ENCODE data around the gene CYB561A3. TPM values are rescaled to one million over a fixed set of nuclear protein-coding genes. Genes with fewer than 3 reads are reported as not detected.
A peak's percentile ranks its signal among the peaks of the same experiment; 100 is the strongest.

Gene CYB561A3
- total and polyA plus RNA-seq, 2 of the 13 experiments (the other 11 are each of a cell fraction or from before 2014, with no cell fraction given) = 11.4 to 14.9 TPM

- TF ChIP-seq HES4 (CRISPR knock-in tag; IDR thresholded peaks at IDR 0.05; ENCODE audit: borderline replicate concordance) = peak; percentile 78
- no peak for TF ChIP-seq HOXA7 (CRISPR knock-in tag; IDR thresholded peaks at IDR 0.05)
- no peak; the same call in 1 of the 2 replicates for TF ChIP-seq ZNF235 (CRISPR knock-in tag; IDR thresholded peaks at IDR 0.05; ENCODE audit: borderline replicate concordance)
- TF ChIP-seq ZNF292 (CRISPR knock-in tag; IDR thresholded peaks at IDR 0.05; ENCODE audit: borderline replicate concordance, low read depth) = no peak
- 0 out of 2 replicates have a peak, but pooled peaks have one; percentile 28 for TF ChIP-seq HIVEP1 (CRISPR knock-in tag; IDR thresholded peaks at IDR 0.05)
- no peak for TF ChIP-seq MTA1 (CRISPR knock-in tag; IDR thresholded peaks at IDR 0.05; ENCODE audit: borderline replicate concordance)
- TF ChIP-seq SOX13 (IDR thresholded peaks at IDR 0.05) = no peak
- TF ChIP-seq SOX13 (CRISPR knock-in tag; conservative IDR thresholded peaks at IDR 0.05 in 1 of 2, IDR thresholded peaks at IDR 0.05 in 1 of 2) = peak in 1 of 2 experiments; percentile 56; a peak in 1 of 4 replicates
- TF ChIP-seq ZBED4 (CRISPR knock-in tag; IDR thresholded peaks at IDR 0.05; ENCODE audit: borderline replicate concordance) = peak; percentile 40; the same call in 1 of the 2 replicates
- TF ChIP-seq AHDC1 (CRISPR knock-in tag; IDR thresholded peaks at IDR 0.05; ENCODE audit: borderline replicate concordance) = no peak
- peak; percentile 46; the same call in 1 of the 2 replicates for TF ChIP-seq ZNF652 (CRISPR knock-in tag; IDR thresholded peaks at IDR 0.05; ENCODE audit: borderline replicate concordance, low read depth)
- TF ChIP-seq SIX1 (CRISPR knock-in tag; IDR thresholded peaks at IDR 0.05; ENCODE audit: borderline replicate concordance) = no peak
- TF ChIP-seq ZNF354B (CRISPR knock-in tag; IDR thresholded peaks at IDR 0.05) = 0 out of 2 replicates have a peak, but pooled peaks have one; percentile 40
- TF ChIP-seq ZKSCAN8 (CRISPR knock-in tag; IDR thresholded peaks at IDR 0.05; ENCODE audit: borderline replicate concordance) = peak; percentile 64; the same call in 1 of the 2 replicates
- no peak for TF ChIP-seq KAT2B (IDR thresholded peaks at IDR 0.05; ENCODE audit: borderline replicate concordance, low read depth, low read length)
- no peak for TF ChIP-seq KLF13 (CRISPR knock-in tag; IDR thresholded peaks at IDR 0.05)
These were observed 28.7 kb downstream of the CYB561A3 start, which contains the start of the genes DDB1 and TKFC (continued) for GRCh38 chr11:61332797-61333549.

Measured in HepG2 (cell line).